Osteoblast (primary cell): ENCODE results near the gene SLC4A11. TPM values are rescaled to one million over a fixed set of nuclear protein-coding genes. Genes with fewer than 3 reads are reported as not detected.

Experiments
- DNase-seq: peaks from one replicate; pipeline ENCODE4 v3.0.0; 2011; ENCODE audit warnings: low spot score, mixed read lengths; ENCODE audit not compliant: insufficient read length; ENCODE audit errors: missing footprints
- H2AFZ ChIP-seq: 2 replicates; pipeline ENCODE4 v1.6.0; 2011; ENCODE audit warnings: mild to moderate bottlenecking, low read length
- H3K27ac ChIP-seq: 2 replicates; pipeline ENCODE4 v1.5.1; 2011; ENCODE audit warnings: mild to moderate bottlenecking, low read depth, low read length, moderate library complexity
- H3K27me3 ChIP-seq: 2 replicates; pipeline ENCODE4 v1.6.0; 2012; ENCODE audit warnings: mild to moderate bottlenecking, control low read depth, inconsistent platforms, low read length, moderate library complexity; ENCODE audit not compliant: insufficient read depth
- H3K36me3 ChIP-seq: 2 replicates; pipeline ENCODE4 v1.5.1; 2011; ENCODE audit warnings: mild to moderate bottlenecking, low read length, control low read depth, moderate library complexity; ENCODE audit not compliant: insufficient read depth
- H3K4me1 ChIP-seq: 2 replicates; pipeline ENCODE4 v1.5.1; 2011; ENCODE audit warnings: mild to moderate bottlenecking, low read length, control low read depth, moderate library complexity; ENCODE audit not compliant: insufficient read depth
- H3K4me2 ChIP-seq: 2 replicates; pipeline ENCODE4 v1.6.0; 2011; ENCODE audit warnings: mild to moderate bottlenecking, low read length; ENCODE audit not compliant: insufficient read depth
- H3K4me3 ChIP-seq: fragments of 200-600 bp; sonication (generic); 3 replicates; pipeline ENCODE4 v1.5.1; 2012; ENCODE audit warnings: mild to moderate bottlenecking, low read length, inconsistent platforms; ENCODE audit not compliant: insufficient read depth
- H3K79me2 ChIP-seq: 2 replicates; pipeline ENCODE4 v1.6.0; 2012; ENCODE audit warnings: mild to moderate bottlenecking, low read length, control low read depth, inconsistent platforms; ENCODE audit not compliant: insufficient read depth
- H3K9me3 ChIP-seq: 2 replicates; pipeline ENCODE4 v1.5.1; 2011; ENCODE audit warnings: low read depth, low read length, control low read depth
- H4K20me1 ChIP-seq: 2 replicates; pipeline ENCODE4 v1.6.0; 2012; ENCODE audit warnings: mild to moderate bottlenecking, low read length, control low read depth; ENCODE audit not compliant: insufficient read depth
- CTCF ChIP-seq: IDR thresholded peaks from 2 replicates; pipeline ENCODE4 v1.5.1; 2011; ENCODE audit warnings: mild to moderate bottlenecking, low read depth, low read length, moderate library complexity; ENCODE audit errors: extremely low read depth
- total RNA-seq: library from RNA; depleted of rRNA; stranded (reverse); fragments of >200 nt; gene quantifications from 2 replicates; pipeline ENCODE4 v1.2.3, GENCODE V29; 2012

Gene SLC4A11
- total RNA-seq, 1 donor, result under 0.01 TPM

- no peak overlapping the region for H3K4me3 ChIP-seq
- no peak overlapping the region for H2AFZ ChIP-seq
- no peak overlapping the region for H3K4me2 ChIP-seq
- peak; percentile 60 for DNase-seq
- no peak overlapping the region for H3K27ac ChIP-seq
- no peak for TF ChIP-seq CTCF
- no peaks in the 10 kb centered on the region for H3K36me3 ChIP-seq
- no peaks in the 10 kb centered on the region for H3K4me1 ChIP-seq
- no peaks in the 10 kb centered on the region for H3K9me3 ChIP-seq
- H3K79me2 ChIP-seq, result no peaks in the 10 kb centered on the region
- no peaks in the 10 kb centered on the region for H3K27me3 ChIP-seq
- H4K20me1 ChIP-seq, result no peaks in the 10 kb centered on the region
Observed at GRCh38 chr20:3228750-3229032, 10.3 kb downstream of the SLC4A11 start.

GRCh38 chr20:3227936-3228749 is 10.8 kb downstream of the SLC4A11 start:
- Histone ChIP-seq H3K4me2 (no peak overlapping the region), H3K4me3 (no peak overlapping the region), H3K27ac (no peak overlapping the region), H3K4me1 (no peaks in the 10 kb centered on the region), H3K79me2 (no peaks in the 10 kb centered on the region), H3K9me3 (no peaks in the 10 kb centered on the region), H3K27me3 (no peaks in the 10 kb centered on the region), H3K36me3 (peaks cover 2% of the 10 kb centered on the region), H2AFZ (no peak overlapping the region), H4K20me1 (no peaks in the 10 kb centered on the region)
- peak; percentile 79 for DNase-seq
- no peak for TF ChIP-seq CTCF

- H3K4me3 ChIP-seq, result no peak overlapping the region
- no peaks in the 10 kb centered on the region for H3K9me3 ChIP-seq
- no peak overlapping the region for H3K4me2 ChIP-seq
- no peaks in the 10 kb centered on the region for H3K4me1 ChIP-seq
- H4K20me1 ChIP-seq, result no peaks in the 10 kb centered on the region
- no peak overlapping the region for H2AFZ ChIP-seq
- peak; percentile 82 for DNase-seq
- H3K27ac ChIP-seq, result no peak overlapping the region
- H3K27me3 ChIP-seq, result no peaks in the 10 kb centered on the region
- H3K79me2 ChIP-seq, result no peaks in the 10 kb centered on the region
- no peak for TF ChIP-seq CTCF
- peaks cover 7% of the 10 kb centered on the region for H3K36me3 ChIP-seq
Observed at GRCh38 chr20:3227506-3227905, 11.5 kb downstream of the SLC4A11 start.

- H2AFZ ChIP-seq, result no peak overlapping the region
- H3K4me2 ChIP-seq, result no peak overlapping the region
- H3K4me3 ChIP-seq, result no peak overlapping the region
- H4K20me1 ChIP-seq, result no peaks in the 10 kb centered on the region
- H3K27ac ChIP-seq, result no peak overlapping the region
- no peaks in the 10 kb centered on the region for H3K27me3 ChIP-seq
- no peak for TF ChIP-seq CTCF
- H3K36me3 ChIP-seq, result peaks cover 11% of the 10 kb centered on the region
- DNase-seq, result no peak
- no peaks in the 10 kb centered on the region for H3K79me2 ChIP-seq
- no peaks in the 10 kb centered on the region for H3K9me3 ChIP-seq
- H3K4me1 ChIP-seq, result no peaks in the 10 kb centered on the region
Observed at GRCh38 chr20:3226864-3227263, 12.1 kb downstream of the SLC4A11 start.
